Stimulated activated naive CD4-positive, alpha-beta T cell (primary cell): ENCODE data around the gene VCAN.

ENCODE experiments used
- DNase-seq, 6 experiments: peaks; one replicate each; lab custom pipeline; 2025; lab: John Stamatoyannopoulos, UW

Gene VCAN

DNA sequence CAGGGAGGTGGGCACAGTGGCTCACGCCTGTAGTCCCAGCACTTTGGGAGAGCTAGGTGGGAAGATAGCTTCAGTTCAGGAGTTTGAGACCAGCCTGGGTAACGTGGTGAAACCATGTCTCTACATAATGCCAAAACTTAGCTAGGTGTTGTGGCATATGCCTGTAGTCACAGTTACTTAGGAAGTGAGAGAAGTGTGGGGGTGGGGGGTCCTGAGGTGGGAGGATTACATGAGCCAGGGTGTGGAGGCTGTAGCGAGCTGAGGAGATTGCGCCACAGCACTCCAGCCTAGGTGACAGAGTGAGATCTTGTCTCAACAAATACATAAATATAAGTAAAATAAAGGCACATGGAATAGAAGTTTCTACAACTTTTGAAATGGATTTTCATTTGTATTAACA lies 23.1 kb downstream of the VCAN start:
- no peak for DNase-seq

- no peak for DNase-seq
Observed at GRCh38 chr5:83496626-83497025, 25.1 kb downstream of the VCAN start.

DNA sequence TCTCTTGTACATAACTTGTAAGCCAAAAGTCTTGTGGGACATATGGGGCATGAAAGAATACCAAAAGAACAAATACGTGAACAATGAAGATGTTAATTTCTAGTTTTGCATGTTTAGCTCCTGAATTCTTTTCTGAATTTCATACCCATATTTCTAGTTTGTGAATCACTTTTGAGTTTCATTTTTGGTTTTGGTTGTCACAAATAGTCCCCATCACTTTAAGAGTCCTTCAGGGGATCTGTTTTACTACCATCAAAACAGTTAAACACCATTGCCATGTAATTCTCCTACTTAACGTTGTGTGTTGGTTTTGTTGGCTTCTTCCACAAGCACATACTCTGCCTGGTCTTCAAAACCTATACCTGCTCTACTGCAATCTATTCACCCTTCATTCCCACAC lies 27.0 kb downstream of the VCAN start:
- DNase-seq, result no peak

GRCh38 chr5:83503662-83504061 lies 32.1 kb downstream of the VCAN start:
- no peak for DNase-seq

GRCh38 chr5:83507431-83507830 lies 35.9 kb downstream of the VCAN start:
- no peak for DNase-seq

DNA sequence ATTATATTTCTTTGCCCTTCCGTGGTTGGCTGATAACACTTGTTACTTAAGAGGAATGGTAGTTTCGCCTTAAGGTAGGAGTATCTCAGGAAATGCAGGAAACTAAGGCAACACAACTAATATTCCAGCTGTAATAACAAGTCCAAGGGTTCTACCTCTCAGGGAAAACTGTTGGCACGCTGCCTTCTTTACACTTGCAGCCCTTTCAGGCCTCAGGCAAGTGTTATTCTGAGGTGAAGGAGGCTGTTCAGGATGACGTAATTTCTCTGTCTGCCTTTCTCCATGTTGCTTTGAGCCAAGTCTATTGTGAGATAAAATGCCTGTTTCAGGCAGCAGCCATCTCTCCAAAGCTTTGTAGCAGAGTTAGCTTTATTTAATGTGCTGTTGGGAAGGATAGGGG lies 38.0 kb downstream of the VCAN start:
- no peak for DNase-seq

- no peak for DNase-seq
Observed at GRCh38 chr5:83510260-83510659, 38.7 kb downstream of the VCAN start.

- no peak for DNase-seq
Observed at GRCh38 chr5:83512061-83512745, 40.7 kb downstream of the VCAN start.

- no peak for DNase-seq
Observed at GRCh38 chr5:83513081-83513480, 41.5 kb downstream of the VCAN start.

- no peak for DNase-seq
Observed at GRCh38 chr5:83513491-83513890, 41.9 kb downstream of the VCAN start.

DNA sequence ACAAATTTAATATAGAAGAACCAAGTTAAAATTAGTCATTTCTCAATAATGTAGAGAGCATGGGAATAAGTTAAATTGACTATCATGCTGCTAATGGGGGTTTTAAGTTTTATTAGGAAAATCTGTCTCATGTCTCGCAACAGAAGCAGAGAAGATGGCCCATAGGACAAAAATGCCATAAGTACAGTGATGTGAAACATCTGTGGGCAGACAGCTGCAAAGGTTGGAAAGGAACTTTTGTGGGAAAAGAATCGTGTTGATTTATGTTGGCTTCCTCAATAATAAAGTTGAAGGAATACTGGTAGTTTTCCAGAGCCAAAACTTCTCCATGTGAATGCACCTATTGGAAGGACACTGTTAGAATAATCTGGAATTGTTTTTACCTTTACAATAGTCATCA lies 44.8 kb downstream of the VCAN start:
- DNase-seq, result no peak

GRCh38 chr5:83517072-83517687 lies 45.6 kb downstream of the VCAN start:
- no peak for DNase-seq

DNA sequence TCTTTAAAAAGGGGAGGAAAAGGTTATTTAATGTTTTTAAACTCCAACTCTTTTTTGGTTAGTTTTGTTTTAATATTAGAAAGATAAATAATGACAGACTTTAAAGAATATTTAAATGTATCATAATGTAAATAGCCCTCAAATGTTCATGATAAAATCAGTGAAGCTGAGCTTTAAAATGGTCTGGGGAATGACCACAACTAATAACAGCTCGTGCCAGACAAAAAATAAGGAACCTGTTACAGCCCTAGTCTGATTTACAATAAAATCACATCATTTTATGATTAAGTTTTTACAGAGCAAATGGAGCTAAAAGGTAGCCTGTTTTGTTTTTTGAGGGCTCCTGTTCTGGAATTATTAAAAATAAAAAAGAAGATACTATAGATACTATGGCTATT lies 46.1 kb downstream of the VCAN start:
- no peak for DNase-seq

DNA sequence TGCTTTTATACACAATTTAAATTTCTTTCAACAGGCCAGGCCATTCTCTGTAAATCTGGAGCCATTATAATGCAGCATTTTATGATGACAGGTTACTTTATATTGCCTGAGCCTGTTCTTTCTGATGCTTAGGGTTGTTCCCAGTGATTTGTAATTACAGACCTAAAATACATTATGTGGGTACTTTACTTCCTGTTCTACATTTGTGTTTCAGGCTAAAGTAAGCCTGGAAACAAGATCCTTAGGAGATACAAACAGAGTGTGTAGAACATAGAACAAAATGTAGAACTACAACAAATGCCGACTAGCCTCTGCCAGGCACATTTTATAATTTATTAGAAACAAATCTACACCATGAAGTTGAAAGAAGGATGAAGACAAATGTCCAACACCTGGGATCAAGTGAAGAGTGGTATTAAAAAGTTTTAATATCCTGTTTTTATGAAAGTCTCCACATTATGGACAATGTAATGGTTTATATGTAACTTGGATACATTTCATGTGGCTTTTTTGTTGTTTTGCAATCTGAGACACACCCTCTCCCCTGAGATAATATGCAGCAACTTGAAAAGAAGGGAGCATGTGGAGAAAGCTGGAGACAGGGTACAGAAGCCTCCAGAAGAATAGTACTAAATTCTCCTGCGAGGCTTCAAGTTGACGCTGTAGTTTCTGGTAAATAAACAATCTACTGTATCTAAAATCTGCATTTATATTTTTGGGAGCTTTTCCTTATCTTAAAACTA lies 46.9 kb downstream of the VCAN start:
- no peak for DNase-seq

DNA sequence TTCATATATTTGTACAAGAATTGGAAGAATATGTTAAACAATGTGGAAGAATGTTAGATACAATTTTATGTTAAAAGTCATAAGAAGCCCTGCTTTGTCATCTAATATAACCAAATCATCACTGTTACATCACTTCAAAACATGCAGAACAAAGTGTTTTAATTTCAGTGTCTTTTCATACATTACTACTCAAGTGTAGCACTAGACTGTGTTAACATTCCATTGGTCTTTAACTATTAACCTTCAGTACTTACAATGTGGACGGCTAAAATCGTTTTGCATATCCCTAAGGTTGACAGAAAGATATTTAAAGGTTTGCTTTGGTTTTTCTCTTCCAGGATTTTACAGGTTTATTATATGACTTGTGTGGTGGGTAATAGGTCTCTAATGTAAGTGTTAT lies 50.9 kb downstream of the VCAN start:
- no peak for DNase-seq

DNA sequence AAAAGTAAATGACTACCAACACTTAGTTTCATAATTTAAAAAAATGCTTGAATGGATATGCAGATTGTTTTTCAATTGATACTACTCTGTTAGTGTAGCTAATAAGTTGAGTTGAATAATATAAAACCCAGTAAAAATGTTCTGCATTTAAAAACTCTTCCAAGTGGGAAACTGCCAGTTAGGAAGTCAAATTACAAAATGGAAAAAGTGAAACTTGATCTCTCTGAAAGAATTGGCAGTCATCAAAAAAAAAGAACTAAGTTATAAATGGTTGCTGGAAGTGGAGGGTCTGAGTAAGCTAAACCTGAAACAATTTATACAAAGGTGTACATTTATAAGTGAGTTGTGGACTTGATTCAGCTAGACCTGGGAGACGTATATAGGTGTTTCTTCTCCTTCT lies 52.4 kb downstream of the VCAN start:
- DNase-seq, result no peak

- no peak for DNase-seq
Observed at GRCh38 chr5:83524345-83524744, 52.8 kb downstream of the VCAN start.

DNA sequence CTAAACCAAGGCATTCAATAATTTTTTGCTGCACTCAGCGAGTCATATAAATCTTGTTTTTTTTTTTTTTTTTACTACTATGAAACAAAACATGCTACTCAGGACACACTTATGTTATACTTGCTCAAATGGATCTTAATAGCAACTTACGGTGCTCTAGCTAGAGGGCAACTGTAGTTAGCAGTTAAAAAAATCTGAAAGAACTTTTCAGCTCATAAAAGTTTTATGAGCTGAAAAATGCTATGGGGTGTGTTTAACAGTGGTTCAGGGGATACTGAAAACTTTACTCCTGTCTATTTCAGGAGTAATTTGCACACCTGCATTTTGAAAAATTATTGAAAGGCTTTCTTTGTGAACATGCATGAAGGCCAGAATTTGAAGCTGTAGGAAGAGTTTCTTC lies 53.4 kb downstream of the VCAN start:
- DNase-seq, result no peak

- no peak for DNase-seq
Observed at GRCh38 chr5:83526289-83526688, 54.7 kb downstream of the VCAN start.

- no peak for DNase-seq
Observed at GRCh38 chr5:83527221-83527620, 55.7 kb downstream of the VCAN start.

DNA sequence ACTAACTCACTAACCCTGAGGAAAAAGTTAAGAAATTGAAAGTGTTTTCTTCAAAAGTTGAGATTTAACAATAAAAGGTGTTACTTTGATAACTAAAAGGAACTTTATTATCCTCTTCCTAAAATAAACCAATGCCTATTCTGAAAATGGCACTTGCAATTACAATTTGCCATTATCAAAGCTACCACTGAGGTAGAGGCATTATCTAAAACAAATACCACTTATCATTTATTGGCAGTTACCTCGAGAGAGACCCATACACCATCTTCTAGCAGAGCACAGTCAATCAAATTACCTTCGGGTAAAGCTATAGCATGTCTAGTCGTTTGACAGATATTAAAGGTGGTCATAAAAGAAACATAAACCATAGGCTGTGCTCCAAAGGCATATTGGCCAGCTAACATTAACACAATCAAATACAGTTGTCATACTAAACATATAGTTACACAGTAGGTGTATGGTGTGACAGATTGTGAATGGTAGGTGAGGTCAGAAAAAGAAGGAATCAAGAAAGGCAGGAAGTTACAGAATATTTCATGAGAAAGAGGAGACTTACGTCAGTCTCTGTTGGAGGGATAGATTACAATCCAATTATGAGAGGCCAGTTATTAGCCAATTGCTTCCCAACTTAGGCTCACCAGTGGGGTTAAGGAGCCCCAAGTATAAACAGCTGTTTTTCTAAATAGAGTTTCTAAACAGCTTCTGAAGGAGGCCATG lies 56.3 kb downstream of the VCAN start:
- DNase-seq, result no peak

DNA sequence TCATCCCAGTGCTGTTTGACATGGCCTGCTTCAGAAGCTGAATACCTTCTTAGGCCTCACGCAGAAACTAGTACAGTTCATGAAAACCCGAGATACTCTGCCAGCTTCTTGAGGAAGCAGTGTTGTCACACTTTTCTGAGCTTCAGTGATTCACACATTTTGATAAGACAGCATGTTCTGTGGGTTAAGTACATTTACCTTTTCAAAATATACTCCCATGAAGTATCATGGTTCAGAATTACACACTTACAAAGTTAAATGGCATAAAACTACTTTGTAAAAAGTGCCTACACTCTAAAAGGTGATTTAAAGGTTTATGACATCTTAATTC lies 56.9 kb downstream of the VCAN start:
- no peak for DNase-seq

DNA sequence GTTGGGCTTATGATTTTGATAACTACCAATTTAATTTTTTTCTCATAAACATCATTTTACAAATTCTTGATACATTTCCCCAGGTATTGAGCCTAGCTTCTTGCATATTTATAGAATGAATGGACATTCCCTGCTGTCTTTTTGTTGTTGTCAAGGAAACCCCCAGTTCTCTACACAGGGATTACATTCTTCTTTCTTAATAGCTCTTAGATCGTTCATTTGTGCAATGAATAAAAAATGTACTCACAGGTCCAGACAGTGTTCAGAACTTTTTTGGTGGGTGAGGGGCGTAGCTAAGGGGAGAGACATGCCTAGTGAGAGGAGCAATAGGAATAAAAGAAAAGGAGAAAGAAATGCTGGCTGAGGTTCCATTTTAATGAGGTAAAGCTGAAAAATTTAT lies 58.6 kb downstream of the VCAN start:
- DNase-seq, result no peak
